T-helper 2 cell (primary cell): ENCODE data around the gene CRNKL1.

ENCODE experiments used
- DNase-seq, 5 experiments: peaks; one replicate each; pipeline versions ENCODE4 v3.0.0 to v3.0.0-alpha.2; 2012 to 2022
- total RNA-seq, 2 donors: gene quantifications; one replicate each; lab custom pipeline; 2026; lab: John Stamatoyannopoulos, UW

The CRNKL1 gene
- 57.2 to 59.5 reads per million in 2 donors for total RNA-seq

DNA sequence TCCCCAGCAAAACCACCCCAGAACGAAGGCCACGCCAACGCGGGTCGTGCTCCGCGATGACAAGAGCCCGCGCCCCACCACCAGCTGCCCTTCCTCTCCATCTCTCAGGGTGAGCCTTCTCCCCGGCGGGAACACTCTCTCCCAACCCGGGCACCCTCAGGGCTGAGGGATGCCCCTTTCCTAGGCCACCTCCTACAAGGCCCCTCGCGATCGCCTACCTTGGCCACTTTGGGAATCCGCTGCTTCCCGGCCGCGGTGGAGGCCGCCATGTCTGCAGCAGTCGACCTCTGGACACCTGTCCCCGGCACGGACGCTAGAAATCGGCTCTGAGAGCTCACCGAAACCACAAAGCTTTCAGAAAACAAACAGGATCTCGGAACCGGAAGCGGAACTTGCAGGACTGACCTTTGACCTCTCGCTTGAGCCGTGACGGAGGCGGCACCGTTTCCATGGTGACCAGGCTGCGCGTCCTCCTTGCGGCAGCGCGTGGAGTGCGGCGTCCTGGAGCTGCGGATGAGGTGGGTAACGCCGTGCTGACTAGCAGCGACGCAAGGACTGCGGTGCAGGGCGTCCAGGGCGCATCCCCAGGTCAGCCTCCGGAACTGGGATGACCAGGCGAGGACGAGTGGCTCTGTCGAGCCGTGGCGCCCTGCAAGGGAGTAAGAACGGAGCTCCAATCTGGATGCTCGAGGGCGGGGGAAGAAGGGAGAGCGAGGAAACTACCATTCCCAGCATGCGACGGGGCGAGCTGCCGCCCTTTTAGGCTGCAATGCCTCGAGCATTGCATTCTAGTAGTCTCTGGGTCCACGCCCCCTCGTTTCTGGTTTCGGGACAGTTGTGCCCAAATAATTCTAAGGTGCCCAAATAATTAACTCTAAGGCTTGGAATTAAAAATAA is at the start of gene CRNKL1, which contains the start of gene CFAP61:
Gene CRNKL1, minus strand, starts transcription at position 393 of the 897 bp plus-strand sequence. Its CDS starts 124 bp downstream, at position 269.
Gene CFAP61, plus strand, starts transcription at position 459 of the 897 bp plus-strand sequence. CDS start 4,122 bp downstream, outside the sequence.
- DNase-seq, result peak; percentile 89 to 98 (median 94)

GRCh38 chr20:20100881-20101280 is 48.6 kb upstream of the CRNKL1 start:
- no peak for DNase-seq

DNA sequence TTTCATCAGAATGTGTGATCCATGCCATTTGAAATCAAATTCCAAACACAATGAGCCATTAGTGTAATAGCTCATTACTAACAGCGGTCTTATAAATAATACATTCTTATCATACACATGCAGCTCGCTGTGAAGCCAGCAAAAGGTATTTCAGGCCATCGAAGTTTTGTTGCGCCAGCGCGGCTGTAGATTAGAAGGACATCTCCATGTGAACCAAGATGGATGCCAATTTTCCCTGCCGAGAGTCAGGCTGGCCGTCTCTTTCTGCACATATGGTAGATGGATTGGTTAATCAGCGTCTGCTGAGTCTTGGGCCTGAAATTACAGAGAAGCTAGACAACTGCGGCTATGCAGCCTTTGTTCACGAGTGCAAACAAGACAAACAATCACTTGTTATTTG is 44.2 kb upstream of the CRNKL1 start:
- DNase-seq, result no peak

DNA sequence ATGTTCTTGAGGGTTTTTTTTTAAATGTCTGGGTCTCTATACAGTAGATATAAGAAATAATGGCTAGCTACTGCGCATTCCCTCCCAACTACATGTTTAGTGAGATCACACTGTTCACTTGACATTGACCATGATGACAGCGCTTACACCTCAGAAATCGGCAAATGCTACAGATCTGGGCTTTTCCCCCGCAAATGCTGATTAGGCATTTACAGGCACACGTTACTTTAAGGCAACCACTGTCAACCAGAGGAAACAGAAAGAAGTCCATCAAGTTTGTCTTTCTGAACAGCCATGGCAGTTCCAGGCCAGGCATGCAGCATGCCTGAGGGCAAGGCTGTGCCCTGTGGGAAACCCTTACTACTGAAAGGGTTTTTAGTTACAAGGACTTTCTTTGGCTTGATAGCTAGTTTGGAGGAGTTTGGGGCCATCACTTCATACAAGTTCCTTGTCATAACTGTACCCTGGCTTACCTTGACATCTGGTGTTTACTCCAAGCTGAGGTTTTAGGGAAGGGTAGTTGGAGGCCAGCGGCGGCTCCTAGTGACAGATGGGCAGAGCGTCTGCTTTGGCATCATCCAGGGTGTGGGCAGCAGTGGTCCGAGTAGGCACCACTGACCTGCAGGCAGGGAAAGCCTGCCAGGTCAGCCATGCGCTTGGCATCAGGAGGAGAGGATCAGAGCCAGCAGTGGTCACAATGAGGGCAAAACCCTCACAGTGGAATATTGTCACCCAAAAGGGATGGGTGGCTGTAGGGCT is 43.0 kb upstream of the CRNKL1 start:
- no peak for DNase-seq

DNA sequence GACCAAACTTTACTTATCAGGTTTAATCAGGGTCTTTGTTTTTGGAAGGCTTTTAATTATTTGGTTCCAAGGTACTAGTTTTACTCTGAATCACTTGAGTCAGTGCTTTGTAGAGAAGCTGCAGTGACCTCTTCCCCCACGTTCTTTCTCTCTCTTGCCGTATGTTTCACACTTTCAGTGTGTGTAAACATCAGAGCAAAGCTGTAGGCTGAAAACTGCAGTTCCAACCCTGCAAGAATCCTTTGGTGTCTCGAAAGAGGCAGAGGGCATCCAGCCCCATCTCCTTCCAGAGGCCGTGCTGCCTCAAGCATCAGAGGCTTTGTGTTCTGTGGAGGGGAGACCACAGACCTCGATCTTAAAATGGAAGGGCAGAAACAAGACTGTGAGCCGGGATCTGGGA is 42.1 kb upstream of the CRNKL1 start:
- no peak for DNase-seq

GRCh38 chr20:20092827-20093226 is 40.6 kb upstream of the CRNKL1 start:
- DNase-seq, result no peak

DNA sequence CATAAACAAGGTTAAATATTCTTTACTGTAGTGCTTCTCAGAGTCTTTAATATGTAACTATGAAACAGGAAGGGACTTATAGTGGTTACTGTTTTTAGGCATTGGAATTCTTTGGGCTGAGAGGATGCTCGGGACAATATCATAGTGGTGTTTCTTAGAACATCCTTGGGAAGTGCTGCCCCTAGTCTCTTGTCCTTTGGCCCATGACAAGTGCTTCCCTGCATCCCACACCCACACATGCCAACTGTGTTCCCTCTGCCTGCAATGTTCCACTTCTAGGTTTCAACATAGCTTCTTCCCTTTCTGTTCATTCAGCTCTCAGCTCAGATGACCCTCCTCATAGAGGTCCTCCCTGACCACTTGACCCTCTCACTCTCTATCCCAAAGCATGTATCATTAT is 37.7 kb upstream of the CRNKL1 start:
- no peak for DNase-seq

DNA sequence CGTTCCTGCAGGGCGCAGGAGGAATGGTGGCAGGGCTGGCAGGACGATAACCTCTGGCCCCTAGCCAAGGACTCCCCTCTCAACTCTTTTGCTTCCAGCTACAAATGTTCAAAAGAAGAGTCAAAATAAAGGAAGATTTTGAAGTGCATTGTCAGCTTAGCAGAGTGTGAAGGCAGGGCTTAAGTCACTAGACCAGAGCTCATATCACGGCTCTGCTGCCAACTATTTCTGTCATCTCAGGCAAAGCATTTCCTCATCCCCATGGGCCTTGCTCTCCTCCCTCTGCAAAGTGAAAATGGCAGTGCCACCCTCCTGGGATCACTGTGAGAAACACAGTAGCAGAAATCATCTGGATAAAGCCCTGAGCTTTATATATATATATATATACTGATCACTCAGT is 36.8 kb upstream of the CRNKL1 start:
- DNase-seq, result no peak

DNA sequence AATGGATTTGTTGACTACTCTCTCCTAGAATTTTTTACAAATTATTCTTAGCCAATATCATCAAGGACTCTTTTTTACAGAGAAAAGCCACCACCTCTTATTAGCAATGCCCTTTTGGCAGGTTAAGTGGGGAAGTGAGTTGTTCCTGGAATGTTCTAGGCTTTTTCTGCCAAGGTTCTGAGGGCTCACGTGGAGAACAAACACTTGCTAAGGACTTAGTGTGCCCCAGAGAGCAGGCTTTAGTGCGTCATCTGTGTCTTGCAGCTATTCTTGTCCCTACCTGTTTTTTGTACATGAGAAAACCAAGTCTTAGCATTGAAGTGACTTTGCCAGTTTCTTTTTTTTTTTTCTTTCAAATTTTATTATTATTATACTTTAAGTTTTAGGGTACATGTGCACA is 33.5 kb upstream of the CRNKL1 start:
- no peak for DNase-seq

DNA sequence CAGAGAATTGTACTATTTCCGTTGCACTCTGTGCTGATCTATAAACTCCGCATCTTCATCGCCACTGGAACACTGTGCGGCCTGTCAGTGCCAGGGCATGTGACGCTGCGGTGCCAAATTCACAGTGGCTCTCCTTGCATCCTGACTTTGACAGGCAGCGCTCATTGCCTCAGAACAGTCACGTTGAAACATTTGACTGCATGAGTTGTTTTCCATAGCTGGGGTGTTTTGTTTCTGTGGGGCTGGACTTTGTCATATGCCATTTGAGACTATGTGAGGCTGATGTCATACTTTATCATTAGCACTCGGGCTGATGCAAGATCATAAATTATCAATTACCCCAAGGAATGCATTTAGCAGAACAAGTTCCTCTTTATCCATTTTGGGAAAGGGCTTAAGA is 32.8 kb upstream of the CRNKL1 start:
- DNase-seq, result no peak

- DNase-seq, result no peak
Observed at GRCh38 chr20:20084296-20084752, 32.1 kb upstream of the CRNKL1 start.

DNA sequence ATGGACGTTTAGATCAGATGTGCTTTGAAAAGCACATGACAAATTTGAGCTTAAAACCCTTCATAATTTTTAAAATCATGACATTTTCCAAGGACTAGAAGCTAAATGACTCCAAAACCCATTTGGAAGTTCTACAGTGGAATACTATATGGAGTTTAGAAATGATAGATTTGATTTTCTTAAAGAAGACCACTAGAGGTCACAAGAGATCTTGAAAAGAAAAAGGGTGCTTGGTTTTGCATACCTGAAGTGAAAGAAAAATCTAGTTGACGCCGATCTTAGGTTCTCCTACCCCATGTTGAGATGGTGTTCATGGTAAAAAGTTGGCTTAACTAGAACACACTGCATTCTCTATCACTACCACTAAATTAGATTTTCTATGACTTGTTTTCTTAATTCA is 31.5 kb upstream of the CRNKL1 start:
- DNase-seq, result peak in 2 of 5 experiments; percentile 21 to 62

GRCh38 chr20:20079102-20079784 is 27.0 kb upstream of the CRNKL1 start:
- DNase-seq, result no peak

GRCh38 chr20:20078041-20078440 is 25.8 kb upstream of the CRNKL1 start:
- DNase-seq, result no peak

DNA sequence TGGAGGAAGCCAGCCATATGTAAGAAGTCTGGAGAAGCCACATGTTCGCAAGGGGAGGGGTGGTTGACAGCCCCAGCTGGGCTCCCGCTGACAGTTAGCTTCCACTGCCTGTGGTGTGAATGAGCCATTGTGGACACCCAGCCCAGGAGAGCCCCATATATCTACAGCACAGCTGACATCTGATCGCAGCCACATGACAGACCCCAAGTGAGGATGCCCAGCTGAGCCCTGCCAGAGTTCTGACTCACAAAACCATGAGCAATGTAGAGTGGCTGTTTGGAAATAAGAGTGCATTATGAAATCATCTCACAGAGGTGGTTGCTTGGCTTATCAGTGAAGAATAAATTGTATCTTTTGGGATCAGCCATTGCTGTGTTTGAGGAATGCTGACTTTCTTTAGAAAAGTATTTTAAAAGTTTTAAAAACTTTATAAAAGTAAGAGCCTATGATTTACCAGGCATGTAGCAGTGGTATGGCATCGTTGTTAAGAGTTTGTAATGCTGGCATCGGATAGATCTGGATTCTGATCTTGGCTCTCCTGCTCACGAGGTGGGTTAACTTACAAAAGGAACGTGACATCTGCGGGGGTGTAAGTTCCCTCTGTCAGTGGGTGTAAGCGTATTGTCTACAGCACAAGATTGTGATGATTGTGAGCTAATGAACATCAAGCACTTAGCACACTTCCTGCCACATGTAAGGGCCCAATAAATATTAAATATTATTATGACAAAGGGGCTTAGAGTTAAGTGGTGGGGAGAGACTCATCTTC is 24.2 kb upstream of the CRNKL1 start:
- DNase-seq, result no peak

DNA sequence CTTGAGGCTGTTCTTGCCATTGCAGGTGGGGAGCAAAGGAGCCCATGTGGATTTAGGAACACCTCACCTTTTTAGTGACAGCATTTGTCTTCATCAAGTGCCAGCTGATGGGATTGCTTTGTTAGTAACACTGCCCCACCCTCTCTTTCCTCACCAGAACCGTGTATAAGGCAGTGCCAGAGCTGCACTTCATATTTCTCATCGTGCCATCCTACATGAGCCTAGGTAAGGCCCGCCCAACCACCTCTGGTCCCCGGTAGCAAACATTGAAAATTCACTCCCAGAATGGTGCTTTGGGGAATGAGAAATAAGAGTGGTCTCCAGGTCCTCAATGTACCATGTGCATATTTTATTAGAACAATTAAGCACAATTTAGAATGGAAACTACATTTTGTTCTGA is 22.8 kb upstream of the CRNKL1 start:
- no peak for DNase-seq

DNA sequence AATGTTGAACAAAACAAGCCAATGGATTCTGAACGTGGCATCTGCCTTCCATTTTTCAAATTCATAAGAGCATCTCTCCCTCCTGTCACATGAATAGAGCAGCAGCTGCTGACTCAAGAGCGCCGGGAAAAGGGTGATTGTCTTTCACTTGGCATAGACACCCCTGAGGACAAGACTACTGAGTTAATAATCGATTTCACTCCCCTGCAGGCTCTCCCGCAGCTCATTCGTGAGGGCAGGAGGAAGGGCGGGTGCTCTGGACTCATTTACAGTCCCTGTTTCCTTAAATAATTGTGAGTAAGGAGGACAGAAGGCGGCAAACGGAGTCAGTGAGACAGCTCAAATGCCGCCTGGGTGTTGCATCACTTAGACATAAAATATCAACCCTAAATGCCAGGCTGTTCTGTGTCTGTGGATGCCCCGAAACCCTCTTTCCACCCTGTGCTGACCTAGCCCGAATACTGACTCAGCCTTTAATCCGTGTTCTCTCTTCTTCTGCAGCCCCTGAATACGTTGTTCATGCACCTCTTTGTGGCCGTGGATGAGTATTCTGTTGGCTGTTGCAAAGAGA is 21.6 kb upstream of the CRNKL1 start:
- no peak for DNase-seq

DNA sequence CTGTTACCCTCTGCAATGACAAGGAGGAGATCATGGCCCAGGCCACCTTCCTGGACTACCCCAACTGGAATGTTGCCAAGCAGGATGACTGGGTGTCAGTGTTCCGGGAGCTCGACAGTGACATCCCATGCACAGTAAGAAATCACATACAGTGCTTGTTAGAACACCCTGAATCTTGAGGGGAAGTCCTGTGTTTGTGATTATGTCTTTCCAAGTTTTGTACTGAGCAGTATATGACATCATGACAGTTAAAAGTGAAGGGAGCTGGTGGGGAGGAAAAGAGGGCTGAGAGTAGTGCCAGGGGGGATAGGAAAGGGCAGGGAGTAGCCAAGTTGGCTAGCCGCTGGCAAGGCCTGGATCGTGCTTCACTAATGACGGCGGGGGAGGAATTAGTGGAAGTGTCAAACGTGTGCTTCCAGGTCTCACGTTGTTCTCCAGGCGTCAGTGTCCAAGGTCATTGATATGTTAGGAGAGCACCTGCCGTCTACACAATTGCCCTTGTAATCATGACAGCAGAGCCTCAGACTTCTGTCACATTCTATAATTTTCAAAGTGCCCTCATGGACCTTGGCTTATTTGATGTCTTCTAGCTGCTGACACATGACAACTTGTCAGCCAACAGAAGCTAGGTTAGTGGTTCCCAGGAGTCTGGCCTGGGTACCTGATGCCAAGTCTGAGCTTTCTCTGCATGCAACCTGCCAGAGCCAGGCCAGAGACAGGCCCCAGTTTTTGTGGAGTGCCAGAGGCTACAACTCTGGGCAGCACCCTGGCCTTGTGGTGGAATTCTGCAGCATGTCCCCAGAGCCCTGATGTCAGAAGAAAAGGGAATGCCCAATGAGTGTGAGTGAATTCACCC is 18.8 kb upstream of the CRNKL1 start:
- no peak for DNase-seq

DNA sequence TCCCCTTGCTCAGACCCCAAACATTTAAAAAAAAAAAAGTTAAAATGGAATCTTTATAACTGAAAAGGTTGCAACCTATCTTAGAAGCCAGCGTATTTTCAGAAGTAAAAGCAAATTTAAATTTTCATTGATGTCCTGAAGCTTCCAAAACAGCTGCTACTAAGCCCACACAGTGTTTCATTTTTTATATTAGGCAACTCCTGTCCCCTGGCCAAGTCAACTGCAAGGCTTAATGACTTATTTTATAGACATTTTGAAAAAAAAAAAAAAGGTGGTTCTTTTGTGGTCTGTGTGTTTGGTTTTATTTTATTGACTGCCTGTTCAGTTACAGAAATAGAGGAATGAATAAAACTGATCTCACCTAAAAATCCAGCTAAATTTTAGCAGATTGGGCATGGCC is 13.1 kb upstream of the CRNKL1 start:
- DNase-seq, result no peak

- peak in 1 of 5 experiments; percentile 8 for DNase-seq
Observed at GRCh38 chr20:20063941-20064702, 11.9 kb upstream of the CRNKL1 start.
